Cardiac fibroblast (primary cell): ENCODE data around the gene ARFIP1.
A peak's percentile ranks its signal among the peaks of the same experiment; 100 is the strongest.
"Not testable (repeated sequence)": the region's sequence is repeated elsewhere in the genome, so short reads cannot be mapped to it uniquely, and the experiment has no call there.

Experiments used
- DNase-seq, 2 donors: peaks; one replicate each; pipeline versions ENCODE4 v3.0.0 to v3.0.0-alpha.2; 2010; ENCODE audit warnings: low read depth in 2 of 2
- H3K4me3 ChIP-seq, 2 donors: replicated peaks in 1 of 2; 1 replicate in 1 of 2; 2 replicates in 1 of 2; pipeline ENCODE4 v1.5.1; 2011; ENCODE audit warnings: low read depth in 2 of 2, low read length in 2 of 2, mild to moderate bottlenecking in 2 of 2, moderate library complexity in 1 of 2
- TF ChIP-seq, protein P1 (sequence below): IDR thresholded peaks from one replicate; pipeline ENCODE4 v1.5.1; 2011; ENCODE audit warnings: low read depth, mild to moderate bottlenecking, low read length, inconsistent platforms

The ARFIP1 gene

DNA sequence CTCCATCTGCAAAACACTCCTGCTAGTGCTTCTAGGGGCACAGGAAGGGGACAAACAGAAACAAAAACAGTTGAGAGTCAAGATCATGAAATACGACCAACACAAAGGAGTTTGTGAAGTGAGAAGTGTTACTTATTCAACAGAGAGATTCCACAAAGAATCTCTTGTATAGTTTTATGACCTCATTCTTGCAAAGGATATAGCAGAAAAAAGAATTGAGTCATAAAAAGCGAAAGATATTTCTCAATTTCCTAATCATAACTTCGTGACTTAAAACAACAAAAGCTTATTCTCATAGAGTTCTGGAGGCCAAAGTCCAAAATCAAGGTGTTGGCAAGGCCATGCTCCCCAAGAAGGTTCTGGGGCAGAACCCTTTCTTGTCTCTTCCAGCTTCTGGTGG is 40.9 kb upstream of the ARFIP1 start:
- TF ChIP-seq, protein P1, sequence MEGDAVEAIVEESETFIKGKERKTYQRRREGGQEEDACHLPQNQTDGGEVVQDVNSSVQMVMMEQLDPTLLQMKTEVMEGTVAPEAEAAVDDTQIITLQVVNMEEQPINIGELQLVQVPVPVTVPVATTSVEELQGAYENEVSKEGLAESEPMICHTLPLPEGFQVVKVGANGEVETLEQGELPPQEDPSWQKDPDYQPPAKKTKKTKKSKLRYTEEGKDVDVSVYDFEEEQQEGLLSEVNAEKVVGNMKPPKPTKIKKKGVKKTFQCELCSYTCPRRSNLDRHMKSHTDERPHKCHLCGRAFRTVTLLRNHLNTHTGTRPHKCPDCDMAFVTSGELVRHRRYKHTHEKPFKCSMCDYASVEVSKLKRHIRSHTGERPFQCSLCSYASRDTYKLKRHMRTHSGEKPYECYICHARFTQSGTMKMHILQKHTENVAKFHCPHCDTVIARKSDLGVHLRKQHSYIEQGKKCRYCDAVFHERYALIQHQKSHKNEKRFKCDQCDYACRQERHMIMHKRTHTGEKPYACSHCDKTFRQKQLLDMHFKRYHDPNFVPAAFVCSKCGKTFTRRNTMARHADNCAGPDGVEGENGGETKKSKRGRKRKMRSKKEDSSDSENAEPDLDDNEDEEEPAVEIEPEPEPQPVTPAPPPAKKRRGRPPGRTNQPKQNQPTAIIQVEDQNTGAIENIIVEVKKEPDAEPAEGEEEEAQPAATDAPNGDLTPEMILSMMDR, result no peak
- peak; percentile 20 to 54 for DNase-seq
- H3K4me3 ChIP-seq, result no peak overlapping the region

- H3K4me3 ChIP-seq, result no peak overlapping the region
- TF ChIP-seq, protein P1, result no peak
- DNase-seq, result no peak
These were observed 32.3 kb upstream of the ARFIP1 start for GRCh38 chr4:152747444-152747843.

DNA sequence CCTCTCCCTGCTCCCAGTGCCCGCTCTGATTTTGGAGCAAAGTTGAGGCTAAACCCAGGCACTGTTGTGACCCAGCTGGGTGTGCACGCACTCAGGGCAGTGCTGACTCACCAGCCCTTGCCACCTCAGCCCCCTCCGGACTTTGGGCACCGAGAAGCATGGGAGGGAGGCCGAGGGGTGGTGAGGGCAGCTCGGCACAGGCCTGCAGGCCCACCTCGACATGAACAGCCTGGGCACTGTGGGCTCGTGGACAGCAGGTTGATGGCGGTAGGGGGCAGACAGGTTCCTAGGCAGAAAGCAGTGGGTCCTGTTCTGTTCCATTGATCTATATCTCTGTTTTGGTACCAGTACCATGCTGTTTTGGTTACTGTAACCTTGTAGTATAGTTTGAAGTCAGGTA is 31.1 kb upstream of the ARFIP1 start:
- no peak for DNase-seq
- TF ChIP-seq, protein P1, result no peak
- H3K4me3 ChIP-seq, result no peak overlapping the region

GRCh38 chr4:152763796-152764195 is 16.0 kb upstream of the ARFIP1 start:
- DNase-seq, result no peak
- H3K4me3 ChIP-seq, result no peak overlapping the region
- TF ChIP-seq, protein P1, result no peak

GRCh38 chr4:152765069-152765737 is 14.6 kb upstream of the ARFIP1 start:
- not testable (repeated sequence) for H3K4me3 ChIP-seq, DNase-seq

DNA sequence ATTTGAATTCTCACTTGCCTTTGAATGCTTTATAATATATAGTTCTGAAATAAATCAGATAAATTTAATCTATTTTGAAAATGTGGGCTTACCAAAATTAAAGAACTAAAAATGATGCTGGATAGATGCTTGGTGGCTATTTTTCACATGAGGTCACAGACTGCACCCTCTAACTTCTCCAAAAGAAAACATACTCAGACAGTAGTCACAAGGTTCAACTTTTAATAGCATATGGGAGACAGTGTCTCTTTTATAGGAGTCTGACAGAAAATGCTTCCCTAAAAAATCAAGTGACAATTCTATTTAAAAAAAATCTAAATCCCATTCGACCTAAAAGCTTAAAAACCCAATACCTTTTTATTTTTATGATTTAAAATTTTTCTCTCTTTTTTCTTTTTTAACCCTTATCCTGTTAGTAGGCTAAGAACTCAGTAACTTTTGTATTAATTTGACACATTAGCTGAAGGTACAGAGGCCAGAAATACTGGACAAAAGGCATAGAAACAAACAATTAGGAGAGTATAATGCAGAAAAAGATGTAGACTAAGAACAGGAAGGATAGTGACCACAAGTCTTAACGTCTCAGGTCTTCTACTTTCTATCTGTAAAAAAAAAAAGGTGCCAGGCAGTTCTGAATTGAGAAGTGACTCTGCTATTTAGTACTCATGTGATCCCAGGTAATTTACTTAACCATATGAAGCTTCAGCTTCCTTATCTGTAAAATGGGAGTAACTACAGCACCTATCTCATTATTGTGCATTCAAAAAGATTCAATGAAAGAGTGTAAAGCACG is 7.8 kb upstream of the ARFIP1 start:
- TF ChIP-seq, protein P1, result no peak
- no peak for DNase-seq

DNA sequence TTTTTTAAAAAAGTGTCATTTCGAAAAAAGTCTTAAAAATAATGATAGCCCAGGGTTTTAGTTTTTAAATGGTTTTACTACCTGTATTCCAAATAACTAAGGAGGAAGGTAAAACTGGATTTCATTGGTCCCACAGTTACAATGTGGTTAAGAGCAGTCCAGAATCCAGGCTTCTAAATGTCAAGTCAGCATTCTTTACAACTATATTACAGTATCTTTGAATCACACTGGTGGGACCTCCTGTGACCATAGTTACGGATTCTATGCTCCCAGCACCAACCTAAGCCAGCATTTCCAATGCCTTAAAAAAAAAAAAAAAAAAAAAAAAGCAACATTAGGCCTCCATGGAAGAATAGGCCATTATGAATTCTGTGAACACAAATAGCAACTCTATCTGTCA is 6.4 kb upstream of the ARFIP1 start:
- no peak overlapping the region for H3K4me3 ChIP-seq
- TF ChIP-seq, protein P1, result no peak
- DNase-seq, result no peak

More for the DNA sequence above, 7.8 kb upstream of the ARFIP1 start:
- no peak overlapping the region for H3K4me3 ChIP-seq
